Stimulated activated CD4-positive, alpha-beta T cell treated with anti-CD3 and anti-CD28 coated beads, Interleukin-15, amount 100 ng/mL, for 48 hours (primary cell): ENCODE data around the gene ATP2A2.
"Not testable (repeated sequence)": the region's sequence is repeated elsewhere in the genome, so short reads cannot be mapped to it uniquely, and the experiment has no call there.

ENCODE experiments used
- DNase-seq, 2 donors: peaks; one replicate each; pipeline ENCODE4 v3.0.0-alpha.2; 2020; ENCODE audit warnings: low read depth in 2 of 2

The ATP2A2 gene

GRCh38 chr12:110367181-110367864 is 86.3 kb downstream of the ATP2A2 start:
- DNase-seq: no peak

GRCh38 chr12:110369992-110370391 is 88.9 kb downstream of the ATP2A2 start:
- DNase-seq: no peak

- DNase-seq: no peak
Measured at GRCh38 chr12:110370732-110371231, 89.7 kb downstream of the ATP2A2 start.

GRCh38 chr12:110371408-110372055 is 90.5 kb downstream of the ATP2A2 start:
- DNase-seq: no peak

GRCh38 chr12:110372056-110372425 is 91.0 kb downstream of the ATP2A2 start:
- no peak for DNase-seq

- DNase-seq: no peak
Measured at GRCh38 chr12:110373025-110373424, 92.0 kb downstream of the ATP2A2 start.

- no peak for DNase-seq
Measured at GRCh38 chr12:110373425-110373824, 92.4 kb downstream of the ATP2A2 start.

- DNase-seq: no peak
Measured at GRCh38 chr12:110373962-110374611, 93.0 kb downstream of the ATP2A2 start.

GRCh38 chr12:110378131-110378790 is 97.2 kb downstream of the ATP2A2 start:
- not testable (repeated sequence) for DNase-seq

- DNase-seq: no peak
Measured at GRCh38 chr12:110379197-110379596, 98.2 kb downstream of the ATP2A2 start.

GRCh38 chr12:110379631-110380030 is 98.6 kb downstream of the ATP2A2 start:
- DNase-seq: no peak

GRCh38 chr12:110382683-110383082 is 101.6 kb downstream of the ATP2A2 start:
- DNase-seq: no peak
